Measurements from ENCODE around the gene SEMA6C. TPM values are rescaled to one million over a fixed set of nuclear protein-coding genes. Genes with fewer than 3 reads are reported as not detected.

SEMA6C gene
- total and polyA plus RNA-seq, 2 of the 8 experiments (the other 6 are each of a cell fraction or from before 2014, with no cell fraction given) = 12.2 to 15.7 TPM

- Histone ChIP-seq H3K9ac (replicated peaks in 1 of 4; ENCODE audit: extremely low read depth in 1 of 4, low read depth in 3 of 4, low read length in 3 of 4) (peak overlapping the region in 3 of 4 experiments; percentile 40 to 59 (median 54); a peak in 5 of 7 replicates), H3K23me2 (ENCODE audit: low read depth, low read length) (peaks cover 16% of the 10 kb centered on the region), H3K56ac (replicated peaks; ENCODE audit: insufficient read length, low read depth, low read length) (no peak overlapping the region), H3K18ac (ENCODE audit: extremely low read depth, low read length) (peak overlapping the region; percentile 73), H2AFZ (ENCODE audit: low read length) (peak overlapping the region; percentile 38; the same call in 1 of the 2 replicates), H3K36me3 (ENCODE audit: control insufficient read depth in 2 of 4, insufficient read depth in 4 of 4, low read length in 3 of 4) (no peaks in the 10 kb centered on the region), H3K14ac (ENCODE audit: insufficient read length) (no peak overlapping the region), H3K4me1 (replicated peaks in 1 of 4; ENCODE audit: control insufficient read depth in 3 of 4, insufficient read depth in 4 of 4, low read length in 3 of 4) (peaks cover 15 to 31% (median 21%) of the 10 kb centered on the region in 4 experiments), H2BK5ac (ENCODE audit: low read depth, low read length) (peak overlapping the region; percentile 3; the same call in 1 of the 2 replicates), H4K20me1 (replicated peaks in 1 of 2; ENCODE audit: control insufficient read depth in 1 of 2, insufficient read depth in 2 of 2, low read length in 2 of 2) (no peaks in the 10 kb centered on the region), H4K8ac (ENCODE audit: extremely low read depth, insufficient read depth, low read length) (0 out of 2 replicates have a peak overlapping the region, but pooled peaks have one; percentile 19), H3K9me3 (ENCODE audit: insufficient read depth in 2 of 2, low read depth in 1 of 2, low read length in 1 of 2) (no peaks in the 10 kb centered on the region), H3K27me3 (replicated peaks in 1 of 4; ENCODE audit: control insufficient read depth in 3 of 4, extremely low read depth in 1 of 4, insufficient read depth in 3 of 4, low read length in 3 of 4) (peaks cover 0 to 17% (median 8%) of the 10 kb centered on the region in 4 experiments; a peak in 5 of 7 replicates), H3K79me2 (ENCODE audit: control insufficient read depth in 1 of 2, insufficient read depth in 2 of 2, low read length in 2 of 2) (no peaks in the 10 kb centered on the region), H3K4me2 (ENCODE audit: insufficient read depth in 1 of 2, low read depth in 2 of 2, low read length in 2 of 2) (peak overlapping the region; percentile 98 to 100), H2BK20ac (ENCODE audit: low read length) (no peak overlapping the region; the same call in 1 of the 2 replicates), H3K4me3 (ENCODE audit: extremely low read depth in 1 of 4, insufficient read depth in 2 of 4, low read depth in 3 of 4, low read length in 4 of 4) (peak overlapping the region; percentile 81 to 88 (median 85)), H2BK15ac (ENCODE audit: low read length) (peak overlapping the region; percentile 49; the same call in 1 of the 2 replicates), H2AK5ac (ENCODE audit: low read depth, low read length) (no peak overlapping the region), H4K91ac (replicated peaks; ENCODE audit: insufficient read length, low read length) (peak overlapping the region; percentile 63), H3K27ac (ENCODE audit: low read depth, low read length) (no peak overlapping the region), H2BK120ac (replicated peaks; ENCODE audit: low read depth, low read length) (no peak overlapping the region), H3K23ac (ENCODE audit: insufficient read length) (no peak overlapping the region), H2BK12ac (ENCODE audit: low read depth, low read length) (no peak overlapping the region; the same call in 1 of the 2 replicates), H4K5ac (ENCODE audit: insufficient read length, low read depth, low read length) (no peak overlapping the region), H3K4ac (replicated peaks; ENCODE audit: insufficient read length, low read depth, low read length) (peak overlapping the region; percentile 72), H3K79me1 (ENCODE audit: low read depth, low read length) (peaks cover 5% of the 10 kb centered on the region; the same call in 1 of the 2 replicates)
- ChIA-PET POLR2A (ENCODE audit: partially characterized antibody) (interaction anchor here (1.1 to 10.7 kb wide), 7 partner anchors 10 to 183 kb away, joined by 3 to 124 read pairs (median 6); partner anchors contain the start of genes LYSMD1, SCNM1 and TNFAIP8L2), CTCF (ENCODE audit: partially characterized antibody) (interaction anchor here (0.7 to 4.7 kb wide), 7 partner anchors 10 to 54 kb away, joined by 3 to 54 read pairs (median 5); no protein-coding TSS in a partner anchor)
- DNase-seq (ENCODE audit: low read depth in 1 of 2, low spot score in 2 of 2) (peak in 1 of 2 experiments; percentile 77), FAIRE-seq (no peak)
- WGBS, 2 experiments (ENCODE audit: extremely low coverage in 1 of 2, insufficient coverage in 1 of 2, insufficient read length in 1 of 2, insufficient replicate concordance in 2 of 2, low coverage in 1 of 2, low lambda C conversion rate in 2 of 2, missing lambda C conversion rate in 1 of 2) = 3% methylated on average over 41 of the region's 43 CpGs; no CpG with 5 or more reads in 1 of the 2 experiments
- no peak for TF ChIP-seq EGR1 (IDR thresholded peaks at IDR 0.05; ENCODE audit: borderline replicate concordance, low read depth, low read length)
- TF ChIP-seq POLR2AphosphoS5 (IDR thresholded peaks at IDR 0.05; ENCODE audit: low read depth, low read length) = no peak
- no peak for TF ChIP-seq JUND (IDR thresholded peaks at IDR 0.05; ENCODE audit: low read length)
- TF ChIP-seq TAF1 (IDR thresholded peaks at IDR 0.05; ENCODE audit: low read depth, low read length) = 0 out of 2 replicates have a peak, but pooled peaks have one; percentile 15
- peak; percentile 26 for TF ChIP-seq SAP30 (IDR thresholded peaks at IDR 0.05; ENCODE audit: insufficient read depth, insufficient replicate concordance, low read length)
Observed at GRCh38 chr1:151145304-151146071, 943 bp downstream of the SEMA6C start.
